Measurements from ENCODE around the gene PALB2. TPM values are rescaled to one million over a fixed set of nuclear protein-coding genes. Genes with fewer than 3 reads are reported as not detected.

The PALB2 gene
- total RNA-seq, 2 experiments from 2014 or later = 20.2 to 21.3 TPM

DNA sequence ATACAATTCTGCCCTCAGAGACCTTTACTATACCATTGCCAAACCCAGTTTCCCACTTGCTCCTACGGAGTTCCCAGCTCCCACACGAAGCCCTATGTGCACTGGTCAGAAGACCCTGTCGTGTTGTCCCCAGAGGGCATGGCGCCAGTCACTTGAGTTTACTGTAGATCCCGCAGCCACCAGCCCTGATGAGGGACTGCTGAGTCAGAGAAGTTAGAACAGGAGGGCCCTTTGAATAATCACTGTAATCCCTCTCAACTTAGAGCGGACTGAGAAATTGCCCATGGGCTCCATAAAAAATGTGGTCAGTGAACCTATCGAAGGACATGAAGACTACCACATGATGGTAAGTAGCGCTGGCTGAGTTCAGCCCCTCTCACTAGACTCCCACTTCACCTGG is 74.4 kb downstream of the PALB2 start:
- H3K27ac Mint-ChIP-seq = no peak overlapping the region
- no peak overlapping the region for H3K4me3 Mint-ChIP-seq
- no peaks in the 10 kb centered on the region for H3K9me3 Mint-ChIP-seq
- DNase-seq = no peak
- no peaks in the 10 kb centered on the region for H3K4me1 Mint-ChIP-seq
- no peaks in the 10 kb centered on the region for H3K27me3 Mint-ChIP-seq
- ATAC-seq (ENCODE audit: low read depth) = no peak
- POLR2A ChIA-PET = no interaction called here
- peaks cover 29% of the 10 kb centered on the region for H3K36me3 Mint-ChIP-seq

DNA sequence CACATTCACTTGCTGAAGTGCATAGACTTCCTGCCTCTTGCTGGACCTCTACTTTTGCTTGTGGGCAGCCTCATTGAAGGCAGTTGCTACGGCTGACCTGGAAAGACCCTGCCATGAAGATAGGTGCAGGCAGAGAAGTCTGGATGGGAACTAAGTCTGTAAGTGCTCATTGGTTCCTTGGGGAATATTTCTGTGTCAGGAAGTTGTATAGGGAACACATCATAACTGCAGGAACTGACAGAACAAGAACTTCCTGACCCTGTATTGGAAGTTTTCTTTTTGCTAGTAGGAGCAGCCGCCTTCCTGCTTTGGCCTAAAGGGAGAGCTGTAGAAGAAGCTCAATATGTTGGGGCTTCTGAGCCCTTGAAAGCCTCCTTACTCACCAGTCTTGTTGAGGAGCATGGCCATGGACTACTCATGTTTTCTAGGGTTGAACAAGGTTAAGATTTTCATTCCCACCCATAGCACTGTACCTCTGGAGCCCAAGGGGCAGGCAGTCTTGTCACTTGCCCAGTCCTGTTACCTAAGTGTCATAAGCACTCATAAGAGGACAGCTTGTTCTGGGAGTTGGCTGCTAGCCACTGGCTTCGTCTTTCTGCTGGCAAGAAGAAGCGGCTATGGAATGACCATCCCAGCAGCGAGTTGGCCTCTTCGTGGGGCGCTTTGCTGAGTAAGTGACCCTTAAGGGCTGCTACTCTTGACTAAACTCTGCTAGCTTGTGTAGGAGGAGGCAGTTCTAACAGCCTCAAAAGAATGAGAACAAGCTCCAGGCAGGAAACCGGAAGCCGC is 76.3 kb downstream of the PALB2 start:
- H3K27ac Mint-ChIP-seq = no peak overlapping the region
- no peaks in the 10 kb centered on the region for H3K9me3 Mint-ChIP-seq
- peaks cover 23% of the 10 kb centered on the region for H3K36me3 Mint-ChIP-seq
- no peak overlapping the region for H3K4me3 Mint-ChIP-seq
- POLR2A ChIA-PET = no interaction called here
- DNase-seq (no peak), ATAC-seq (ENCODE audit: low read depth) (no peak)
- no peaks in the 10 kb centered on the region for H3K27me3 Mint-ChIP-seq
- peaks cover 8% of the 10 kb centered on the region for H3K4me1 Mint-ChIP-seq

DNA sequence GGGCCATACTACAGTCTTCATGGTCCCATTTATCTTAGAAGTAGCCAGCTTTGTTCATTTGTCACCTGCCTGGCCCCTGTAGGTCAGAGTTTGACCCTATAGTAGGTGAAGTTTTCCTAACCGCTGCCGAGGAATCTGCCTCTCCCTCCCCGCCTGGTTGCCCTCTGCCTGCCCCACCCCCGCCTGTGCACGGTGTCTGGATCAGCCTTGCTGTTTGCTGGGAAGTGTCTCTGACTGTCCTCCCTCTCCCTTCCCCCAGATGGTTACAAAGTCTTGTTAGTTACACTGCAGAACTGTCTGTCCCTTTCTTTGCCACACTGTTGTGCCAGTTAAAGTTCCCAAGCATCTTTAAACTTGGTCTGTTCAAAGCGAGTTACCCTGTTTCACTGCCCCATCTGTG is 77.9 kb downstream of the PALB2 start:
- Mint-ChIP-seq H3K9me3 (no peaks in the 10 kb centered on the region), H3K27ac (no peak overlapping the region), H3K36me3 (peaks cover 18% of the 10 kb centered on the region), H3K4me1 (peaks cover 15% of the 10 kb centered on the region), H3K27me3 (no peaks in the 10 kb centered on the region), H3K4me3 (no peak overlapping the region)
- ATAC-seq (ENCODE audit: low read depth) (no peak), DNase-seq (no peak)
- POLR2A ChIA-PET = no interaction called here

- ATAC-seq (ENCODE audit: low read depth) = no peak
- no peak for DNase-seq
- no peaks in the 10 kb centered on the region for H3K9me3 Mint-ChIP-seq
- POLR2A ChIA-PET = no interaction called here
- no peak overlapping the region for H3K27ac Mint-ChIP-seq
- H3K4me1 Mint-ChIP-seq = peaks cover 15% of the 10 kb centered on the region
- H3K36me3 Mint-ChIP-seq = peaks cover 16% of the 10 kb centered on the region
- no peak overlapping the region for H3K4me3 Mint-ChIP-seq
- H3K27me3 Mint-ChIP-seq = no peaks in the 10 kb centered on the region
These were observed 78.6 kb downstream of the PALB2 start for GRCh38 chr16:23562505-23562904.

GRCh38 chr16:23561586-23561985 is 79.5 kb downstream of the PALB2 start:
- H3K36me3 Mint-ChIP-seq = peaks cover 16% of the 10 kb centered on the region
- no peaks in the 10 kb centered on the region for H3K9me3 Mint-ChIP-seq
- no peak overlapping the region for H3K27ac Mint-ChIP-seq
- POLR2A ChIA-PET = interaction anchor here (0.6 kb wide), 1 partner anchor 34 kb away, joined by 3 read pairs; no protein-coding TSS in a partner anchor
- H3K4me1 Mint-ChIP-seq = peaks cover 18% of the 10 kb centered on the region
- ATAC-seq (ENCODE audit: low read depth) = no peak
- no peak for DNase-seq
- H3K27me3 Mint-ChIP-seq = no peaks in the 10 kb centered on the region
- no peak overlapping the region for H3K4me3 Mint-ChIP-seq

- H3K36me3 Mint-ChIP-seq = peaks cover 2% of the 10 kb centered on the region
- DNase-seq = no peak
- H3K27me3 Mint-ChIP-seq = no peaks in the 10 kb centered on the region
- peak; percentile 6 for ATAC-seq (ENCODE audit: low read depth)
- peaks cover 24% of the 10 kb centered on the region for H3K4me1 Mint-ChIP-seq
- H3K4me3 Mint-ChIP-seq = peak overlapping the region; percentile 93
- no peaks in the 10 kb centered on the region for H3K9me3 Mint-ChIP-seq
- POLR2A ChIA-PET = interaction anchor here (0.7 to 2.3 kb wide), 9 partner anchors 11 to 126 kb away, joined by 3 to 30 read pairs (median 4); partner anchors contain the start of genes COG7, GGA2 and NDUFAB1
- H3K27ac Mint-ChIP-seq = peak overlapping the region; percentile 87
These were observed 83.1 kb downstream of the PALB2 start for GRCh38 chr16:23557779-23558702.

- POLR2A ChIA-PET = interaction anchor here (0.6 to 2.3 kb wide), 10 partner anchors 12 to 1359 kb away, joined by 3 to 30 read pairs (median 4); partner anchors contain the start of genes COG7, GGA2 and NDUFAB1
- Mint-ChIP-seq H3K4me1 (peaks cover 24% of the 10 kb centered on the region), H3K36me3 (peaks cover 2% of the 10 kb centered on the region), H3K4me3 (peak within 1 kb of the TSS; percentile 93), H3K27me3 (no peaks in the 10 kb centered on the region), H3K9me3 (no peaks in the 10 kb centered on the region), H3K27ac (peak within 1 kb of the TSS; percentile 87)
- ATAC-seq (ENCODE audit: low read depth) = peak; percentile 92
- DNase-seq = peak; percentile 99
These were observed 84.0 kb downstream of the PALB2 start, which contains the start of the genes EARS2 and UBFD1 for GRCh38 chr16:23556881-23557778. Gene EARS2 (minus strand): TSS chr16:23557350. CDS start chr16:23557343, 7 bp downstream. Gene UBFD1 (plus strand): TSS chr16:23557727. CDS start chr16:23557743, 16 bp downstream.

- Mint-ChIP-seq H3K4me3 (no peak overlapping the region), H3K9me3 (no peaks in the 10 kb centered on the region), H3K27me3 (no peaks in the 10 kb centered on the region), H3K27ac (no peak overlapping the region), H3K4me1 (peaks cover 16% of the 10 kb centered on the region), H3K36me3 (peaks cover 11% of the 10 kb centered on the region)
- POLR2A ChIA-PET = no interaction called here
- DNase-seq = no peak
- ATAC-seq (ENCODE audit: low read depth) = no peak
These were observed 86.6 kb downstream of the PALB2 start for GRCh38 chr16:23554536-23554935.

Other genes with a start within 250 kb of the PALB2 start
- gene COG7, start 188.1 kb downstream of the PALB2 start, total RNA-seq = 10 to 100 TPM; 22.3 to 23.6 TPM
- 100 to 1,000 TPM; 125 to 137 TPM for gene GGA2, start 130.8 kb downstream of the PALB2 start, total RNA-seq
- gene EARS2, start 84.0 kb downstream of the PALB2 start, total RNA-seq = 10 to 100 TPM; 11.0 to 11.2 TPM
- gene UBFD1, start 83.6 kb downstream of the PALB2 start, total RNA-seq = 10 to 100 TPM; 43.3 to 44.6 TPM
- 10 to 100 TPM; 65.0 to 66.3 TPM for gene NDUFAB1, start 45.0 kb downstream of the PALB2 start, total RNA-seq
- 10 to 100 TPM; 83.9 to 89.3 TPM for gene DCTN5, start 156 bp upstream of the PALB2 start, total RNA-seq
- 10 to 100 TPM; 76.5 to 84.8 TPM for gene PLK1, start 37.6 kb upstream of the PALB2 start, total RNA-seq
- gene ERN2, start 71.9 kb upstream of the PALB2 start, total RNA-seq = not detected
- not detected for gene CHP2, start 113.7 kb upstream of the PALB2 start, total RNA-seq
- 100 to 1,000 TPM; 120 to 123 TPM for gene PRKCB, start 194.7 kb upstream of the PALB2 start, total RNA-seq